ENCODE measurements around the gene RPS6KA1. TPM values are rescaled to one million over a fixed set of nuclear protein-coding genes. Genes with fewer than 3 reads are reported as not detected.

RPS6KA1 gene
- total RNA-seq, 1 experiment from 2014 or later = 65.5 TPM

GRCh38 chr1:26498894-26499293 lies 30.7 kb upstream of the RPS6KA1 start:
- Mint-ChIP-seq H3K9me3 (no peaks in the 10 kb centered on the region), H3K27me3 (ENCODE audit: low read depth) (no peaks in the 10 kb centered on the region; the same call in 1 of the 2 replicates), H3K36me3 (no peaks in the 10 kb centered on the region), H3K4me3 (no peak overlapping the region), H3K27ac (no peak overlapping the region), H3K4me1 (no peaks in the 10 kb centered on the region)
- CTCF ChIA-PET = no interaction called here
- ATAC-seq (no peak), DNase-seq (ENCODE audit: low spot score) (no peak)
- POLR2A ChIA-PET = interaction anchor here (3.2 kb wide), 1 partner anchor 32 kb away, joined by 34 read pairs; the partner anchor contains the start of gene RPS6KA1
- TF ChIP-seq CBFB (CRISPR knock-in tag; IDR thresholded peaks at IDR 0.05; ENCODE audit: low read depth) = no peak

GRCh38 chr1:26500488-26501175 lies 28.9 kb upstream of the RPS6KA1 start:
- peak; percentile 89 for DNase-seq (ENCODE audit: low spot score)
- TF ChIP-seq ZNF317 (CRISPR knock-in tag; IDR thresholded peaks at IDR 0.05; ENCODE audit: borderline replicate concordance, low read depth) (0 out of 2 replicates have a peak, but pooled peaks have one; percentile 40), MXD4 (CRISPR knock-in tag; IDR thresholded peaks at IDR 0.05; ENCODE audit: borderline replicate concordance) (no peak), ZBTB43 (CRISPR knock-in tag; IDR thresholded peaks at IDR 0.05) (no peak), USF2 (CRISPR knock-in tag; IDR thresholded peaks at IDR 0.05) (peak; percentile 85), USF1 (CRISPR knock-in tag; IDR thresholded peaks at IDR 0.05) (peak; percentile 91), NFATC4 (CRISPR knock-in tag; IDR thresholded peaks at IDR 0.05) (no peak), E2F5 (CRISPR knock-in tag; IDR thresholded peaks at IDR 0.05) (peak; percentile 46), E2F4 (CRISPR knock-in tag; IDR thresholded peaks at IDR 0.05; ENCODE audit: borderline replicate concordance, low read depth) (no peak; the same call in 1 of the 2 replicates), TP53 (CRISPR knock-in tag; IDR thresholded peaks at IDR 0.05) (peak; percentile 87), CREM (CRISPR knock-in tag; IDR thresholded peaks at IDR 0.05) (peak; percentile 50; the same call in 1 of the 2 replicates), FOXP4 (CRISPR knock-in tag; IDR thresholded peaks at IDR 0.05) (peak; percentile 96)
- TF ChIP-seq, protein P1, sequence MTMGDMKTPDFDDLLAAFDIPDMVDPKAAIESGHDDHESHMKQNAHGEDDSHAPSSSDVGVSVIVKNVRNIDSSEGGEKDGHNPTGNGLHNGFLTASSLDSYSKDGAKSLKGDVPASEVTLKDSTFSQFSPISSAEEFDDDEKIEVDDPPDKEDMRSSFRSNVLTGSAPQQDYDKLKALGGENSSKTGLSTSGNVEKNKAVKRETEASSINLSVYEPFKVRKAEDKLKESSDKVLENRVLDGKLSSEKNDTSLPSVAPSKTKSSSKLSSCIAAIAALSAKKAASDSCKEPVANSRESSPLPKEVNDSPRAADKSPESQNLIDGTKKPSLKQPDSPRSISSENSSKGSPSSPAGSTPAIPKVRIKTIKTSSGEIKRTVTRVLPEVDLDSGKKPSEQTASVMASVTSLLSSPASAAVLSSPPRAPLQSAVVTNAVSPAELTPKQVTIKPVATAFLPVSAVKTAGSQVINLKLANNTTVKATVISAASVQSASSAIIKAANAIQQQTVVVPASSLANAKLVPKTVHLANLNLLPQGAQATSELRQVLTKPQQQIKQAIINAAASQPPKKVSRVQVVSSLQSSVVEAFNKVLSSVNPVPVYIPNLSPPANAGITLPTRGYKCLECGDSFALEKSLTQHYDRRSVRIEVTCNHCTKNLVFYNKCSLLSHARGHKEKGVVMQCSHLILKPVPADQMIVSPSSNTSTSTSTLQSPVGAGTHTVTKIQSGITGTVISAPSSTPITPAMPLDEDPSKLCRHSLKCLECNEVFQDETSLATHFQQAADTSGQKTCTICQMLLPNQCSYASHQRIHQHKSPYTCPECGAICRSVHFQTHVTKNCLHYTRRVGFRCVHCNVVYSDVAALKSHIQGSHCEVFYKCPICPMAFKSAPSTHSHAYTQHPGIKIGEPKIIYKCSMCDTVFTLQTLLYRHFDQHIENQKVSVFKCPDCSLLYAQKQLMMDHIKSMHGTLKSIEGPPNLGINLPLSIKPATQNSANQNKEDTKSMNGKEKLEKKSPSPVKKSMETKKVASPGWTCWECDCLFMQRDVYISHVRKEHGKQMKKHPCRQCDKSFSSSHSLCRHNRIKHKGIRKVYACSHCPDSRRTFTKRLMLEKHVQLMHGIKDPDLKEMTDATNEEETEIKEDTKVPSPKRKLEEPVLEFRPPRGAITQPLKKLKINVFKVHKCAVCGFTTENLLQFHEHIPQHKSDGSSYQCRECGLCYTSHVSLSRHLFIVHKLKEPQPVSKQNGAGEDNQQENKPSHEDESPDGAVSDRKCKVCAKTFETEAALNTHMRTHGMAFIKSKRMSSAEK (CRISPR knock-in tag; IDR thresholded peaks at IDR 0.05; ENCODE audit: borderline replicate concordance) = no peak
- TF ChIP-seq, protein P2, sequence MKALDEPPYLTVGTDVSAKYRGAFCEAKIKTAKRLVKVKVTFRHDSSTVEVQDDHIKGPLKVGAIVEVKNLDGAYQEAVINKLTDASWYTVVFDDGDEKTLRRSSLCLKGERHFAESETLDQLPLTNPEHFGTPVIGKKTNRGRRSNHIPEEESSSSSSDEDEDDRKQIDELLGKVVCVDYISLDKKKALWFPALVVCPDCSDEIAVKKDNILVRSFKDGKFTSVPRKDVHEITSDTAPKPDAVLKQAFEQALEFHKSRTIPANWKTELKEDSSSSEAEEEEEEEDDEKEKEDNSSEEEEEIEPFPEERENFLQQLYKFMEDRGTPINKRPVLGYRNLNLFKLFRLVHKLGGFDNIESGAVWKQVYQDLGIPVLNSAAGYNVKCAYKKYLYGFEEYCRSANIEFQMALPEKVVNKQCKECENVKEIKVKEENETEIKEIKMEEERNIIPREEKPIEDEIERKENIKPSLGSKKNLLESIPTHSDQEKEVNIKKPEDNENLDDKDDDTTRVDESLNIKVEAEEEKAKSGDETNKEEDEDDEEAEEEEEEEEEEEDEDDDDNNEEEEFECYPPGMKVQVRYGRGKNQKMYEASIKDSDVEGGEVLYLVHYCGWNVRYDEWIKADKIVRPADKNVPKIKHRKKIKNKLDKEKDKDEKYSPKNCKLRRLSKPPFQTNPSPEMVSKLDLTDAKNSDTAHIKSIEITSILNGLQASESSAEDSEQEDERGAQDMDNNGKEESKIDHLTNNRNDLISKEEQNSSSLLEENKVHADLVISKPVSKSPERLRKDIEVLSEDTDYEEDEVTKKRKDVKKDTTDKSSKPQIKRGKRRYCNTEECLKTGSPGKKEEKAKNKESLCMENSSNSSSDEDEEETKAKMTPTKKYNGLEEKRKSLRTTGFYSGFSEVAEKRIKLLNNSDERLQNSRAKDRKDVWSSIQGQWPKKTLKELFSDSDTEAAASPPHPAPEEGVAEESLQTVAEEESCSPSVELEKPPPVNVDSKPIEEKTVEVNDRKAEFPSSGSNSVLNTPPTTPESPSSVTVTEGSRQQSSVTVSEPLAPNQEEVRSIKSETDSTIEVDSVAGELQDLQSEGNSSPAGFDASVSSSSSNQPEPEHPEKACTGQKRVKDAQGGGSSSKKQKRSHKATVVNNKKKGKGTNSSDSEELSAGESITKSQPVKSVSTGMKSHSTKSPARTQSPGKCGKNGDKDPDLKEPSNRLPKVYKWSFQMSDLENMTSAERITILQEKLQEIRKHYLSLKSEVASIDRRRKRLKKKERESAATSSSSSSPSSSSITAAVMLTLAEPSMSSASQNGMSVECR (CRISPR knock-in tag; IDR thresholded peaks at IDR 0.05; ENCODE audit: borderline replicate concordance) = peak; percentile 56
- TF ChIP-seq, protein P3, sequence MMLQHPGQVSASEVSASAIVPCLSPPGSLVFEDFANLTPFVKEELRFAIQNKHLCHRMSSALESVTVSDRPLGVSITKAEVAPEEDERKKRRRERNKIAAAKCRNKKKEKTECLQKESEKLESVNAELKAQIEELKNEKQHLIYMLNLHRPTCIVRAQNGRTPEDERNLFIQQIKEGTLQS (CRISPR knock-in tag; conservative IDR thresholded peaks at IDR 0.05) = no peak

More at GRCh38 chr1:26500488-26501175, 28.9 kb upstream of the RPS6KA1 start:
- no peaks in the 10 kb centered on the region for H3K4me1 Mint-ChIP-seq
- CTCF ChIA-PET = interaction anchor here (0.6 to 2.9 kb wide), 47 partner anchors 10 to 389 kb away, joined by 3 to 92 read pairs (median 5); partner anchors contain the start of genes CEP85, DHDDS, HMGN2 and LIN28A
- no peaks in the 10 kb centered on the region; the same call in 1 of the 2 replicates for H3K27me3 Mint-ChIP-seq (ENCODE audit: low read depth)
- H3K27ac Mint-ChIP-seq = peak overlapping the region; percentile 76; the same call in 1 of the 2 replicates
- H3K4me3 Mint-ChIP-seq = peak overlapping the region; percentile 81
- H3K9me3 Mint-ChIP-seq = no peaks in the 10 kb centered on the region
- POLR2A ChIA-PET = interaction anchor here (0.8 to 3.2 kb wide), 10 partner anchors 15 to 223 kb away, joined by 3 to 34 read pairs (median 4); partner anchors contain the start of genes HMGN2, LIN28A and RPS6KA1
- H3K36me3 Mint-ChIP-seq = no peaks in the 10 kb centered on the region
- peak; percentile 63 for ATAC-seq

Measured in WTC11 (cell line).